GM12872 (cell line): Measurements from ENCODE around the gene TEX11.

Experiments
- TF ChIP-seq, protein P1 (sequence below): IDR thresholded peaks from 3 replicates; pipeline ENCODE4 v1.5.1; 2011; ENCODE audit warnings: low read depth, mild to moderate bottlenecking, low read length, moderate library complexity; ENCODE audit not compliant: insufficient read depth

The TEX11 gene

DNA sequence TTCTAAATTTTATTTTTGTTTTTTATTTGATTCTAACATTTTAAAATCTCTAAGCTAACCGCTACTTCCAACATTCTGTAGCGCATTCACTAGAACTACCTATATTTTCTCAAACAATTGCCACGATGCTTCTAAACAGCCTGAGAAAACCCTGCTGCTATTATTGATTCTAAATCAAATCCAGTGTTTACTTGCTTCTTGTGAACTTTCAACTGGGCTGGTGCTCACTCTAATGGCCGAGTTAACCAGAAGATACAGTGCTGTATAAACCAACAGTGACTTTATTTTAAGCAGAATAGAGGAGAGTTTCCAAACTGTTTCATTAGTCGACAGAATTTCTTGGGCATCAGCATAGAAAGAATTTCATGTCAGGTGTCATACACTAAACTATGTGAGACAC lies 353.6 kb downstream of the TEX11 start:
- TF ChIP-seq, protein P1, sequence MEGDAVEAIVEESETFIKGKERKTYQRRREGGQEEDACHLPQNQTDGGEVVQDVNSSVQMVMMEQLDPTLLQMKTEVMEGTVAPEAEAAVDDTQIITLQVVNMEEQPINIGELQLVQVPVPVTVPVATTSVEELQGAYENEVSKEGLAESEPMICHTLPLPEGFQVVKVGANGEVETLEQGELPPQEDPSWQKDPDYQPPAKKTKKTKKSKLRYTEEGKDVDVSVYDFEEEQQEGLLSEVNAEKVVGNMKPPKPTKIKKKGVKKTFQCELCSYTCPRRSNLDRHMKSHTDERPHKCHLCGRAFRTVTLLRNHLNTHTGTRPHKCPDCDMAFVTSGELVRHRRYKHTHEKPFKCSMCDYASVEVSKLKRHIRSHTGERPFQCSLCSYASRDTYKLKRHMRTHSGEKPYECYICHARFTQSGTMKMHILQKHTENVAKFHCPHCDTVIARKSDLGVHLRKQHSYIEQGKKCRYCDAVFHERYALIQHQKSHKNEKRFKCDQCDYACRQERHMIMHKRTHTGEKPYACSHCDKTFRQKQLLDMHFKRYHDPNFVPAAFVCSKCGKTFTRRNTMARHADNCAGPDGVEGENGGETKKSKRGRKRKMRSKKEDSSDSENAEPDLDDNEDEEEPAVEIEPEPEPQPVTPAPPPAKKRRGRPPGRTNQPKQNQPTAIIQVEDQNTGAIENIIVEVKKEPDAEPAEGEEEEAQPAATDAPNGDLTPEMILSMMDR: no peak

DNA sequence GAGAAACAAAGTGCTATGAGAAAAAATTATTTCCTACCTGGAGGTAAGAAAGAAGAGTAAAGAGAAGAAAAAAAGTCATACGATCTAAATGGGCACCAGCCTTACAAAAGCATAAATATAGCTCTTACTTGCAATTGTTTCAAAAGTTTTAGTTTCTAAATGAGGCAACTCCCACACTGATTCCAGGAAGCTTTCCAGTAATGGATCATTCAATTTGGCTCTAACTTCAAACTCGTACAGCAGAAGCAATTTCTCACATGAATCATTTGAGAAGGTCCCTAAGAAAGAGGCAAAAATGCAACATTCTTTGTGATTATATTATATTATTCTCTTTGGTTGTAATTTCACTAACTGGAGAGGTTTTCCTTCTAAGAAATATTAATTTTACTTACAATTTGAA lies 354.0 kb downstream of the TEX11 start:
- TF ChIP-seq, protein P1: no peak

DNA sequence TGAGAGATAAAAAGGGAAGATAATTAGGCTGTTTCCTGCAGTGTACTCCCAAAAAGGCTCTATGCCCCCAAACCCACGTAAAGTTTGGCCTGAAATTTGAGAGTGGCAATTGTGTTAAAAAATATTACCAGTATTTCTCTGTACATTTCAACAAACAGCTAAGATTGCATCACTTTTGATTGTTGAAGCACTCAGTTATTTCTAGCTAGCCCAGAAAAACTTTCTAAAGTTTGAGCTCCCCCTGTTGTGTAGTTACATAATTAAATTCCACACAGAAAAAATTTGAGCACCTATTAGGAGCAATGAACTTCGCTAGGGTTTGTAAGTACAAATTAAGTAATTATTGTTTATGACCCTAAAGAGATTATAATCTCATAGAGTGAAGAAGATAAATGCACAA lies 354.4 kb downstream of the TEX11 start:
- TF ChIP-seq, protein P1: 0 out of 3 replicates have a peak, but pooled peaks have one; percentile 7

DNA sequence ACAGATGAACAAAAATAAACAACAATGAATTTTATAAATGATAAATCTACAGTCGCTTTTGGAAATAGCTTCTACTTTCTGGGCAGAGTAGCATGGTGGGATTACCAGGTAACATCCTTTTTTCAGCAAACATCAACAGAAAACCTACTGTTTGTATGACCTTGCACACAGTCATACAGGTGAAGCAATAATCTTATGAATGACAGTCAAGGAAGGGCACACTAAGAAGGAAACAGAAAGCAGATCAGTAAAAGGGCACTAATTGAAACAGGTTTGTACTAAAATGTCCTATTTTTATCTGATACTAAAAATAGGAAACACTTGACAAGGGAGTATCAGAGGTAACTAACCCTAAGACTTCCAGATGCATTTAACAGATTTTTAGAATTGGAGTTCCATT lies 355.0 kb downstream of the TEX11 start:
- TF ChIP-seq, protein P1: no peak

DNA sequence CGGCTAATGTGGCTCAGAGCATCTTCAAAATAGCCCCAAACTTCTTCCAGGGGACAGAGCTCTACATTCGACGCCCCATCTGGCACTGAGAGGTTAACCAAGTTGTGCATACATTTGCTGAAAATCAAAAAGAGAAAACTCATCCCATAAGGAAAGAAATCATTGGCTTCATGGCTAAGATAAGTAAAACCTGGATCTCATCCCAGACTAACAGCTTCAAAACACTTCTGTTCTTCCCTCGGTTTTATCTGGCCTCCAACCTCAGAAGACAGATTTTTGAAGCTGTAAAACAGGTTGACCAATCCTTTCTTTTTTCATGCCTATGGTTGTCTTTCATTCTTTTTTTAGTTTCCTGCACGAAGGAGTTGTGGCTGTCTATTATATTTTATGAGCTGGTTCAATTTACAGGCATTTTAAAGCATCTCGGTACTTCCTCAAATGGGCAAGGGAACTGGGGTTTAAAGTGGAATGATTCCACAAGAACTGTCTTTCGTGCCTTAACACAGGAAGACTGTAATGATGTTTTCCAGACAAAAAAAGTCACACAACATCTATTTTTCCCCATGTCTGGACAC lies 356.3 kb downstream of the TEX11 start:
- TF ChIP-seq, protein P1: no peak

DNA sequence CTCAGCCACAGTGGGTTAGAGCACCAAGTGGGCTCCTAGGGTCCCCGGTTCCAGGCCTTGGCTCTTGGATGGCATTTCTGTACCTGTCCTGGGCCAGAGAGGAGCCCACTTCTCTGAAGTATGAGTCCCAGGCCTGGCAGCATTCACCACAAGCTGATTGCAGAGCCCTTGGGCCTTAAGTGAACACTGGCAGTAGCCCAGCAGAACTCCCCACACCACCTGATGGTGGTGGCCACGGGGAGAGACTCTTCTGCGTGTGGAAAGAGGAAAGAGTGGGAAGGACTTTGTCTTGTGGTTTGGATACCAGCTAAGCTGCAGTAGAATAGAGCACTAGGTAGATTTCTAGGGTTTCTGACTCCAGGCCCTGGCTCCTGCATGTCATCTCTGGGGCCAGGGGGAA lies 359.1 kb downstream of the TEX11 start:
- TF ChIP-seq, protein P1: no peak

DNA sequence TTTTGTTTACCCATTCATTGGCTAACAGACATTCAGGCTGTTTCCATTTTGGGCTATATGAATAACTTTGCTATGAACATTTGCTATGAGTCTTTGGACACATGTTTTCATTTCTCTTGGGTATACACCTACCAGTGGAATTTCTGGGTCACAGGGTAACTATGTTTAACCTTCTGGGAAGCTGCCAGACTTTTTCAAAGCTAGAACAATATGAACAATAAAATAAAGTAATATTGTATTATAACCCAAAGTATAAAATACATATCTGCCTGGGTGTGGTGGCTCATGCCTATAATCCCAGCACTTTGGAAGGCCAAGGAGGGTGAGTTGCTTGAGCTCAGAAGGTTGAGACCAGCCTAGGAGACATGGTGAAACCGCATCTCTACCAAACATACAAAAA lies 373.3 kb downstream of the TEX11 start:
- TF ChIP-seq, protein P1: no peak
